Stomach smooth muscle (tissue), 2 donors: ENCODE measurements around the gene MDH2.
"Not testable (repeated sequence)": the region's sequence is repeated elsewhere in the genome, so short reads cannot be mapped to it uniquely, and the experiment has no call there.

Experiments
- H3K27ac ChIP-seq: one replicate; pipeline ENCODE4 v1.7.0; 2013; ENCODE audit warnings: mild to moderate bottlenecking, low read length, inconsistent platforms
- H3K27me3 ChIP-seq, 2 donors: one replicate each; pipeline ENCODE4 v1.7.0; 2013; ENCODE audit warnings: low read length in 2 of 2; ENCODE audit not compliant: insufficient read depth in 2 of 2, control insufficient read depth in 1 of 2
- H3K36me3 ChIP-seq, 2 donors: one replicate each; pipeline ENCODE4 v1.7.0; 2013; ENCODE audit warnings: low read length in 2 of 2; ENCODE audit not compliant: control insufficient read depth in 2 of 2, insufficient read depth in 2 of 2
- H3K4me1 ChIP-seq: one replicate; pipeline ENCODE4 v1.7.0; 2013; ENCODE audit warnings: low read length; ENCODE audit not compliant: control insufficient read depth, insufficient read depth
- H3K4me3 ChIP-seq, 2 donors: one replicate each; pipeline ENCODE4 v1.7.0; 2013; ENCODE audit warnings: low read length in 2 of 2
- H3K9ac ChIP-seq, 2 donors: one replicate each; pipeline ENCODE4 v1.7.0; 2013; ENCODE audit warnings: low read length in 2 of 2, mild to moderate bottlenecking in 1 of 2
- H3K9me3 ChIP-seq, 2 donors: one replicate each; pipeline ENCODE4 v1.7.0; 2013; ENCODE audit warnings: low read length in 2 of 2; ENCODE audit not compliant: control insufficient read depth in 2 of 2
- donor health status: healthy.
- donor health status: Pancreatic carcinoma.

The MDH2 gene

DNA sequence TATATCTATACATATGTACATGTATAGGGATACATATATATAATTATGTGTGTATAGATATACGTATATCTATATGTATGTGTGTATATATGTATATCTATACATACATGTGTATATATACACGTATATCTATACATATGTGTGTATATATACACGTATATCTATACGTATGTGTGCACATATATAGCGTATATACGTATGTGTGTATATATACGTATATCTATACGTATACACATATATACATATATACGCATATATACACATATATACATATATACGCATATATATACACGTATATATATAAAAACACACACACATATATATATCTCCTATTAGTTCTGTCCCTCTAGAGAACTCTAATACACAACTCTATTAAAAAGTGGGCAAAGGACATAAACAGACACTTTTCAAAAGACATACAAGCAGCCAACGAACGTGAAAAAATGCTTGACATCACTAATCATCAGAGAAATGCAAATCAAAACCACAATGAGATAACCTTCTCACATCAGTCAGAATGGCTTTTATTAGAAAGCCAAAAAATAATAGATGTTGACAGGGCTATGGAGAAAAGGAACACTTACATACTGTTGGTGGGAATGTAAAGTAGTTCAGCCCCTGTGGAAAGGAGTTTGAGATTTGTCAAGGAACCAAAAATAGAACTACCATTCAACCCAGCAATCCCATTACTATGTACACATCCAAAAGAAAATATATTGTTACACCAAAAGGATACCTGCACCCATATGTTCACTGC, 31.5 kb upstream of the MDH2 start:
- Histone ChIP-seq H3K27me3 (no peaks in the 10 kb centered on the region), H3K4me1 (peaks cover under 1% of the 10 kb centered on the region), H3K36me3 (peaks cover 2 to 5% of the 10 kb centered on the region in 2 donors), H3K9ac (no peak overlapping the region), H3K27ac (no peak overlapping the region), H3K4me3 (no peak overlapping the region), H3K9me3 (no peaks in the 10 kb centered on the region)

DNA sequence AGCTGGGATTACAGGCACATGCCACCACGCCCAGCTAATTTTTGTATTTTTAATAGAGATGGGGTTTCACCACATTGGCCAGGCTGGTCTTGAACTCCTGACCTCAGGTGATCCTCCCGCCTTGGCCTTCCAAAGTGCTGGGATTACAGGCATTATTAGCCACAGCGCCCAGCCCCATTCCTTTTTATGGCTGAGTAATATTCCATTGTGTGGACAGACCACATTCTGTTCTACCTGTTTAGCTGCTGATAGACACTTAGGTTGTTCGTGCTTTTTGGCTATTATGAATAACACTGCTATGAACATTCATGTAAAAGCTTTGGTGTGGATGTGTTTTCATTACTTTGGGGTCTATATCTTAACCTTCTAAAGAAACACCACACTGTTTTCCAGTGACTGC, 29.4 kb upstream of the MDH2 start:
- not testable (repeated sequence) for H3K4me1 ChIP-seq, H3K9ac ChIP-seq, H3K27ac ChIP-seq, H3K9me3 ChIP-seq, H3K27me3 ChIP-seq, H3K4me3 ChIP-seq
- peaks cover 6 to 12% of the 10 kb centered on the region in 2 donors for H3K36me3 ChIP-seq

DNA sequence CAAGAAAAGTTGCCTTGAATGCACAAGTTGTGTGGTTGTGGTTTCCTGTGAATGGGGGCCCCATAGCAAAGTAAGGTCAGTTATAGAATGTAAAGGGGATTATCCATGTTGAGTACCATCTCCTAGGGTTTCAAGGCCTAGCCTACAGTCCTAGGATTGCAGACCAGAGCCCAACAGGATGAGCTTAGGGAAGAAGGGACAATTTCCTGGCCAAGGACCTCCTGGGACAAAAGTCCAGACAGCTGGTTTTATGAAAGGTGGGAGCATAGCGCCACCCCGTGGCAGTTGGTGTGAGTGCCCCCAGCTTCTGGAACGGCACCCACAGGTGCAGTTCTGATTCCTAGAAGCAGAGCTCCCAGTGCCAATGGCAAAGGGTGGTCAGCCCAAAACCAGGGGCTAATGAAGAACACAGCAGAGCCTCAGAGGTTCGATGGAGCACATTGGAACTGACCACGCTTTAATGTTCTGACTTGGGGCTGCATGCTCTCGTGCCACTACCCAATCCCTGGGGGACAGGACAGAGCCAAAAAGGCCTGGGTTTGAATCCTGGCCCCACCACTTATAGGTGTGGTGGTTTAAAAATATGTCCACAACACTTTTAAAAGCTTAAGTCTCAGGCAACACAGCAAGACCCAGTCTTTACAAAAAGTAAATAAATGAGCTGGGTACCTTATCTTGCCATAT, 27.7 kb upstream of the MDH2 start:
- Histone ChIP-seq H3K27me3 (no peaks in the 10 kb centered on the region), H3K4me3 (no peak overlapping the region), H3K27ac (no peak overlapping the region), H3K4me1 (no peaks in the 10 kb centered on the region), H3K9me3 (no peaks in the 10 kb centered on the region), H3K36me3 (peaks cover 6 to 12% of the 10 kb centered on the region in 2 donors), H3K9ac (no peak overlapping the region)

DNA sequence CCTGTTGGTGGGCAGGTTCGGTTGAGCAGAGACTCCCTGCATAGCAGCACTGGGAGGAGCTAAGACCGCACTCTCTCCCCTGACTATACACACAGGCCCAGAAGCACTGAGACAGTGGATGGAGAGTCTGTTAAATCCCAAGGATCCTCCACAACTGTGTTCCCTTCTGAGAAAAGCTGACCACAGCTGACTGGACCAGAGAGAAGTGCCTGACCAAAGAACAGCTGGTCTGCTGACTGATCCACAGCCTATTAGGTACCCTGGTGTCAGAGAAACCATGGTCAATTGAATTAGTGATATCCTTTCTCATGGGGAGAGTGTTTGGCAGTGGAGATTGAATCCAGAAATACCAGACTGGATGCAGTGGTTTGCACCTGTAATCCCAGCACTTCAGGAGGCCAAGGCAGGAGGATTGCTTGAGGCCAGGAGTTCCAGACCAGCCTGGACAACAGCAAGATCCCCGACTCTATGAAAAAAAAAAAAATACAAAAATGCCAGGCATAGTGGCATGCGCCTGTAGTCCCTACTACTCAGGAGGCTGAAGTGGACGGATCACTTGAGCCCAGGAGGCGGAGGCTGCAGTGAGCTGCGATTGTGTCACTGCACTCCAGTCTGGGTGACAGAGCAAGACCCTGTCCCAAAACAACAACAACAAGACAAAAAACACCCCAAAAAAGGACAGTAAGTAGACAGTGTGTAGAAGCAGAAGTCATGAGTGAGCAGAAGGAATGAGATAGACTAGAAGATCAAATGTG, 25.7 kb upstream of the MDH2 start:
- no peaks in the 10 kb centered on the region for H3K27me3 ChIP-seq
- H3K9ac ChIP-seq, result no peak overlapping the region
- peaks cover 6 to 12% of the 10 kb centered on the region in 2 donors for H3K36me3 ChIP-seq
- H3K4me3 ChIP-seq, result no peak overlapping the region
- no peaks in the 10 kb centered on the region for H3K9me3 ChIP-seq
- H3K27ac ChIP-seq, result no peak overlapping the region
- no peaks in the 10 kb centered on the region for H3K4me1 ChIP-seq

DNA sequence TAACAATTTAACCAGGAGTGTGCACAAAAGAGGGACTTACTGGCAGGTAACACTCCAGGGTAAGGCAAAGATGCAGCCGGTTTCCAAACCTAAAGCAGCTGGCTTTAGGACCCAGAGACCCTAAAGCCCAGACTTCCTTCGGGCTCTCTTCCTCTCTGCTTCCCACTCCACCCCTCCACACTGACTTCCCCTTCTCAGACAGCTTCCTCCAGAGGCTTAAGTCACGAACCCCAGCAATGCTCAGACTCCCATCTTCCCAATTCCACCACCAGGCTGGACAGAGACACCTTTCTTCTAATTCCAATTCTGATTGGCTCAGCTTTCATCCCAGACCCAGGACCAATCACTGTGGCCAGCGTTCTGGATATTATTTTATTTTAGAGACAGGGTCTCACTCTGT, 24.9 kb upstream of the MDH2 start:
- no peak overlapping the region for H3K27ac ChIP-seq
- H3K4me3 ChIP-seq, result no peak overlapping the region

DNA sequence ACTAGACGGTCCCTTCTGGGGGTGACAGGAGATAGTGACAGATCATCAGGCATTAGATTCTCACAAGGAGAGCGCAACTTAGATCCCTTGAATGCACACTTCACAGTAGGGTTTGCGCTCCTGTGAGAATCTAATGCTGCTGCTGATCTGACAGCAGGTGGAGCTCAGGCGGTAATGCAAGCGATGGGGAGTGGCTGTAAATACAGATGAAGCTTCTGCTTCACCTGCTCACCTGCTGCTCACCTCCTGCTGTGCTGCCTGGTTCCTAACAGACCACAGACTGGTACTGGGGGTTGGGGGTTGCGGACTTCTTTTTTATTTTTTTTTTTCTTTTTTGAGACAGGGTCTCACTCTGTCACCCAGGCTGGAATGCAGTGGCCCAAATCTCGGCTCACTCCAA, 18.2 kb upstream of the MDH2 start:
- not testable (repeated sequence) for H3K9me3 ChIP-seq, H3K27ac ChIP-seq, H3K36me3 ChIP-seq, H3K27me3 ChIP-seq, H3K4me3 ChIP-seq, H3K9ac ChIP-seq, H3K4me1 ChIP-seq

More for the DNA sequence above, 24.9 kb upstream of the MDH2 start:
- Histone ChIP-seq H3K36me3 (peaks cover 6 to 12% of the 10 kb centered on the region in 2 donors), H3K4me1 (no peaks in the 10 kb centered on the region), H3K9ac (no peak overlapping the region), H3K27me3 (no peaks in the 10 kb centered on the region), H3K9me3 (no peaks in the 10 kb centered on the region)

DNA sequence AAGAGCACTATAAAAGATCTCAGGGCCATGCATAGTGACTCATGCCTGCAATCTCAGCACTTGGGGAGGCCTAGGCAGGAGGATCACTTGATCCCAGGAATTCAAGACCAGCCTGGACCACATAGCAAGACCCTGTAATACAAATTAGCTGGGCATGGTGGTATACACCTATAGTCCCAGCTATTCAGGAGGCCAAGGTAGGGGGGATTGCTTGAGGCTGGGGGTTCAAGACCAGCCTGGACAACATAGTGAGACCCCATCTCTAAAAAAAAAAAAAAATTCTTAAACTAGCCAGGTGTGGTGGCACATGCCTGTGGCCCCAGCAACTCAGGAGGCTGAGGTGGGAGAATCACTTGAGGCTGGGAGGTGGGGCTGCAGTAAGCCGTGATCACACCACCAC, 15.9 kb upstream of the MDH2 start:
- no peaks in the 10 kb centered on the region for H3K27me3 ChIP-seq
- no peak overlapping the region for H3K27ac ChIP-seq
- H3K36me3 ChIP-seq, result peaks cover 3 to 4% of the 10 kb centered on the region in 2 donors
- H3K9ac ChIP-seq, result no peak overlapping the region
- H3K4me1 ChIP-seq, result no peaks in the 10 kb centered on the region
- no peak overlapping the region for H3K4me3 ChIP-seq
- no peaks in the 10 kb centered on the region for H3K9me3 ChIP-seq

DNA sequence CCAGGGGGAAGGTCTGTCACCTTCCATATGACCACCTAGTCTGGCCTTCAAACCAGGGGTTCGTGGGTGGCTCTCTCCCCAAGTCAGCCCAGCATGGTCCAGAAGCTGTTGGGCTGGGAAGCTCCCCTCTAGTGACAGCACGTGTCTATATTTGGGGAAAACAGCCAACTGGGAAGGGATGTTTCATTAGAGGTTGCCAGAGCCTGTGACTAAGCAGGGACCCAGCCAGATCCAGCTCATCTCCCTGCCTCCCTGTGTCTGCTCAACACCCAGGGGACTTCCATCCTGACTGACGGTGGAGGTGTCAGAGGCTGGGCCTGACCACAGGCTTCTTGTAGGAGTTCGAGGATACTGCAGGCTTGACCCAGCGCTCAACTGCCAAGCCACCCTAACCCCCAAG, 10.6 kb upstream of the MDH2 start:
- H3K27ac ChIP-seq, result no peak overlapping the region

DNA sequence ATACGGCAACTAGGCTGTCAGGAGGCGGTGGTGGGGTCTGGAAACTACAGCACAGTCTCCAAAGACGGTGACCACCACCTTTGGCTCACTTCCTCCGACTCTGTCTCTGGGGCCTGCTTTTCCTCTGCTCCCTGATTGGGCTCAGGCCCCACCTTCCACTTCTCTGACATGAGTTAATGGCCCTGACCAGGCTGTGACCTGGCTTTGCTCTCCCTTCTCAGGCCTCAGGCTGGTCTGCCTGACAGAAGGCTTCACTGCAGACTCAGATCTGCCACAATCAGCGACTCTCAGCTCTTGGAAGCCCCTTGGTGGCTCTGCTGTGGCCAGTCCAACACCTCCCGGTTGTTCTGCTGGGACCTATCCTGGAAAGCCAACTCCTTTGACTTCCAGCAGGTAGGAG, 7.8 kb upstream of the MDH2 start:
- Histone ChIP-seq H3K9me3 (no peaks in the 10 kb centered on the region), H3K36me3 (peaks cover 0 to 6% of the 10 kb centered on the region in 2 donors), H3K4me1 (peaks cover 3% of the 10 kb centered on the region), H3K4me3 (no peak overlapping the region), H3K27ac (no peak overlapping the region), H3K27me3 (no peaks in the 10 kb centered on the region), H3K9ac (no peak overlapping the region)

More for the DNA sequence above, 10.6 kb upstream of the MDH2 start:
- Histone ChIP-seq H3K36me3 (peaks cover 0 to 6% of the 10 kb centered on the region in 2 donors), H3K4me1 (peaks cover 3% of the 10 kb centered on the region), H3K9me3 (no peaks in the 10 kb centered on the region), H3K9ac (no peak overlapping the region), H3K27me3 (no peaks in the 10 kb centered on the region), H3K4me3 (no peak overlapping the region)

DNA sequence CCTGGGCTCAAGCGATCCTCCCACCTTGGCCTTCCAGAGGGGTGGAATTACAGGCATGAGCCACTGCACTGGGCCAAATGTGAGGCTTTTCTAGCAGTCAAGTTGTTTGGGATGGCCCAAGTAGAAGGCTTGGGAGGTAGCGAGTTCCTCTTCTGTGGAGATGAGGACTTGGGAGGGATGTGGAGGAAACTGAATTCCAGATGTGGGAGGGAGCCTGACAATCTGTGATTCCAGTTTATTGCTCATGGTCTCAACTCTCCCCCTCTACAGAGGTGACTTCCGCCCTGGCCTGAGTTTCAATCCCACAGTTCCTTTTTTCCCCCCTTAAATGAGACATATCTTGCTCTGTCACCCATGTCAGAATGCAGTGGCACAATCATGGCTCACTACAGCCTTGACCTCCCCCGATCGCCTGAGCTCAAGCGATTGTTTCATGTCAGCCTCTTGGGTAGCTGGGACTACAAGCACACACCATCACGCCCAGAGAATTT, 3.5 kb upstream of the MDH2 start:
- no peaks in the 10 kb centered on the region for H3K27me3 ChIP-seq
- H3K9ac ChIP-seq, result no peak overlapping the region
- peaks cover 0 to 4% of the 10 kb centered on the region in 2 donors for H3K36me3 ChIP-seq

More for the DNA sequence above, 3.5 kb upstream of the MDH2 start:
- Histone ChIP-seq H3K9me3 (no peaks in the 10 kb centered on the region), H3K4me1 (peaks cover 21% of the 10 kb centered on the region), H3K4me3 (no peak overlapping the region), H3K27ac (no peak overlapping the region)
